Medulla oblongata (tissue), 1 donor: ENCODE data around the gene FBN2.
"Not testable (repeated sequence)": the region's sequence is repeated elsewhere in the genome, so short reads cannot be mapped to it uniquely, and the experiment has no call there.

Experiments used
- DNase-seq: peaks from one replicate; pipeline ENCODE4 v3.0.0-alpha.2; 2015; ENCODE audit errors: extremely low spot score

FBN2 gene

GRCh38 chr5:128478386-128479368 is 59.4 kb downstream of the FBN2 start:
- no peak for DNase-seq

- DNase-seq: no peak
These were observed 60.1 kb downstream of the FBN2 start for GRCh38 chr5:128477944-128478343.

GRCh38 chr5:128475693-128476092 is 62.4 kb downstream of the FBN2 start:
- DNase-seq: no peak

DNA sequence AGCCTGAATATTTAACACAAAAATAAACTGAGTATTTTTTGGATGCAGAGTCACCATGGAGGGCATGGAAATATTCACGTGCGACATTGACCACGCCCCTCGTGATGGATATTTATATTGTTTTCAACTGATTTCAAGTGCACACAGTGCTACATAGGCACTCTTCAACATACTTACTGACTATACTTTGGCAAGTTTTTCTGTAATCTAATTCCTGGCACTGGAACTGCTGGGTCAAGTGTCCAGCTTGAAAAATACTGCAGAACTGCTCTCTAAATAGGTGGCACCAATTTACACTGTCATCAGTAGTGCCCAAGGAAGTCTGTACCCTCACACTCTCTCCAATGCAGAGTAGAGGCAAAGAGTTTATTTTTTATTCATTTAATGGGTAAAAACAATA is 65.1 kb downstream of the FBN2 start:
- DNase-seq: no peak

DNA sequence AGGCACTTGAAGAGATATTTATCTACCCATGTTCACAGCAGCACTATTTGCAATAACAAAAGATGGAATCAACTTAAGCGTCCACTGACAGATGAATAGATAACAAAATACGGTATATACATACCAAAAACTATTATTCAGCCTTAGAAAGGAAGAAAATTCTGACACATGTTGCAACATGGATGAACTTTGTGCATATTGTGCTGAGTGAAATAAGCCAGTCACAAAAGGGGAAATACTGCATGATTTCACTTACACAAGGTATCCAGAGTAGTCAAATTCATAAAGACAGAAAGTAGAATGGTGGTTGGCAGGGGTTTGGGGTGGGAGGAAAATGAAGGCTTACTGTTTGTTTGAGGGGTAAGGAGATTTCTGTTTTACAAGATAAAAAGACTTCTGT is 66.0 kb downstream of the FBN2 start:
- DNase-seq: no peak

- DNase-seq: no peak
These were observed 67.4 kb downstream of the FBN2 start for GRCh38 chr5:128470663-128471062.

DNA sequence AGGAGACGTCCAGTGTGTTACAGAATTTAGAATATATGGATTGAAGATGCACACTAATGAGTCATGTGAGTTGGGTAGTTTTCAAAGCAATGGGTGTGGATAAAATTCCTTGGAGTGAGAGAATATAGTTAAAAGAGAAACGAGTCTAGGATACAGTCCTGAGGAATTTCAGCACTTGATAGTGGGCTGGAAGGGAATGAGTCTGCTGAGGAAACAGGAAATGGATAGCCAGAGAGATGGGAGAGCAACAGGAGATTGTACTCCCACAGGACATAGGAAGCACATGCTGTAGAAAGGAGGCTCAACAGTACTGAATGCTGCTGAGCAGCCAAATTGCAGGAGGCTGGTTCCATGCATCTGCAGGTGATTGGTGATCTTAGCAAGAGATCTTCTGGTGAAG is 68.1 kb downstream of the FBN2 start:
- no peak for DNase-seq

DNA sequence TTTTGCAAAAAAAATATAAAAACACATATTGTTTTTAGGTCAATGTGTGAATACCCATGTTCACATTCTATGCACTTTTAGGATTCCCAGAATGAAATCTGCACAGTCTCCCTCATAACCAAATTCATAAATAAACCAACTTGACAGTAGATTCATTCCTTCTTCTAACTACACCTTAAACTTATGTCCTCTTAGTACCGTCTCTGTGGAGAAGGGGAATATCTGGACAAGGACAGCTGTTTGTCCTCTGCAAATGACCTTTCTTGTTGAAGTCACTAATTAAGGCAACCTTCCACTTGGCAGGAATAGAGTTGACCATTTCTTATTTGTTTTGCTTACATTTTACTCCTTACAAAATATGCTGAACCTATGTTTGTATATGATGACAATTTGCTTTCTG is 71.1 kb downstream of the FBN2 start:
- no peak for DNase-seq

GRCh38 chr5:128466554-128466953 is 71.5 kb downstream of the FBN2 start:
- DNase-seq: no peak

GRCh38 chr5:128464596-128464995 is 73.4 kb downstream of the FBN2 start:
- DNase-seq: no peak

DNA sequence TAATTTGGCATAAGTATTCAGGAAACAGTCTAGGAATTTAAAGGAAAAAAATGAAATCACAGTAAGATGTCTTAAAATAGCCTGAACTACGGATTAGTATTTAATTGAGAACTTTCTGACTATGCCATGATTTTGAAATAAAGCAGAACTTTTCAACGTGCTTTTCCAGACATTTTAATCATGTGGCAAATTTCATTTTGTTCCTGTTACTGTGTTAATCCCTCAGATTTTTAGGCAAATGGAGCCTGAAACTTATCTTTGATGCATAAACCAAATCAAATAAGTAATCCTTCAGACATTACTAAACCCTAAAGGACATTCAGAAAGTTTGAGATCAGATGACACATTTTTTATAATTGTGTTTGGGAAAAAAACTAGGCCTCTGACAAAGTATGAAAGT is 75.7 kb downstream of the FBN2 start:
- DNase-seq: no peak

DNA sequence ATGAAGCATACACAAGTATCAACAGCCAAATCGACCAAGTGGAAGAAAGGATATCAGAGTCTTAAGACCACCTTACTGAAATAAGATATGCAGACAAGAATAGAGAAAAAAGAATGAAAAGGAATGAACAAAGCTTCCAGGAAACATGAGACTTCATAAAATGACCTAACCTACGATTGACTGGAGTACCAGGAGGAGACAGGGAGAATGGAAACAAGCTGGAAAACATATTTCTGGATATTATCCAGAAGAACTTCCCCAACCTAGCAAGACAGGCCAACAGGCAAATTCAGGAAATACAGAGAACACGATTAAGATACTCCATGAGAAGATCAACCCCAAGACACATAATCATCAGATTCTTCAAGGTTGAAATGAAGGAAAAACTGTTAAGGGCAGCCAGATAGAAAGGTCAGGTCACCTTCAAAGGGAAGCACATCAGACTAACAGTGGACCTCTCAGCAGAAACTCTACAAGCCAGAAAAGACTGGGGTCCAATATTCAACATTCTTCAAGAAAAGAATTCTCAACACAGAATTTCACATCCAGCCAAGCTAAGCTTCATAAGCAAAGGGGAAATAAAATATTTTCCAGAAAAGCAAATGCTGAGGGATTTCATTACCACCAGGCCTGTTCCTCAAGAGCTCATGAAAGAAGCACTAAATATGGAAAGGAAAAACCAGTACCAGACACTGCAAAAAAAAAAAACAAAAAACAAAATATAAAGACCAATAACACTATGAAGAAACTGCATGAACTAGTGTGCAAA is 80.7 kb downstream of the FBN2 start:
- not testable (repeated sequence) for DNase-seq

GRCh38 chr5:128455841-128456361 is 82.1 kb downstream of the FBN2 start:
- no peak for DNase-seq

- DNase-seq: no peak
These were observed 84.9 kb downstream of the FBN2 start for GRCh38 chr5:128453121-128453520.

GRCh38 chr5:128447224-128447623 is 90.8 kb downstream of the FBN2 start:
- DNase-seq: not testable (repeated sequence)

DNA sequence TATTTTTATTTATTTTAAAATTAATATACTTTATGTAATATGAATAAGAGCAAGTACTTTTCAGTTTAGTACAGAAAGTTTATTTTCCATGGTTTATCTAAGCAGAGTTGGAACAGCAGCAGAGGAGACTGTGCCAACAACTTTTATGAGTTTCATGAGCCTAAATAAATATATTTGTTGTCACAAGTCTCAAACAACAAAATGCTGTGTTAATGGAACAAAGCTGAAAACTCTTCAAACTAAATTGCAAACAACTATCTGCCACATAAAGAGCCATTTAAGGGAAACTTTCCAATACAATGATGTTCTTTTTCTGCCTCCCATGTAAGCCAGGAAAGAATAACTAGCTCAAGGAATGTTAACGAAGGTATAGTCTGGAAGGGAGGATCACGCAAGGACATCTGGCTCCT is 96.1 kb downstream of the FBN2 start:
- DNase-seq: no peak

- DNase-seq: no peak
These were observed 96.9 kb downstream of the FBN2 start for GRCh38 chr5:128441165-128441564.

GRCh38 chr5:128436749-128437188 is 101.3 kb downstream of the FBN2 start:
- DNase-seq: no peak

DNA sequence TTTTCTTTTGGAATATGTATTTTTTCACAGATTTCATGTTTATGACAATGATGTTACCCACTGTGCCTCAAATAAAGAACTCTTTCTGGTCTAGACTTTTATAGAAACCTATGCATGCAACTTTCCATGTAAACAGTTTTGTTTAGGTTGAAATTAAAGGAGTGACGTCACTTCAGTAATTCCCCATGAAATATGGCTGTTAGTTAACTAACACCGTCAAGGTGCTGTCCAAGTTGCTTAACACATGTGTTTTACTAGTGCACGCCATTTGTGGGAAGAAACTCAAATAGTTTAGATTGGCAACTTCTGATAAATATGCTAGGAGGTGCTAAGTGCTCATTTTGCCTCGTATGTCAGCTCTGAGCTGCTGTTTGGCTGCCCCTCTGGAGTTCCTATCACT is 102.2 kb downstream of the FBN2 start:
- no peak for DNase-seq

DNA sequence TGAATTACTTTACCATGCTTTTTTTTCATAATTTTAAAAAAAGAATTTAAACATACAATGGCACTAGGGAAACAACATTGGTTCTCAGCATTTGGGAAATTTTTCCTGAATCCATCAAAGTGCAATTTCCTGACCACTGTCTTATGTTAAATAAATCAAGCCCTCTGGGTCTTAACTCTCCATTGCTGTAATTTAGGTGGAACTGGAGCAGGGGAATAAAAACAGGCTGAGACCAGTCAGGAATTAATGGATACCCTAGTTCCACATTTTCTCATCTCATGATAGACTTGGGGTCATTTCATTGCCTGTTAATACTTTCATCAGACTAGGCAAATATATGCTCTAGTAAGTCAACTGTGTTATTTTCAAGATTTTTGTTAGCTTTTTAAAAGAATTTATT is 103.1 kb downstream of the FBN2 start:
- no peak for DNase-seq

DNA sequence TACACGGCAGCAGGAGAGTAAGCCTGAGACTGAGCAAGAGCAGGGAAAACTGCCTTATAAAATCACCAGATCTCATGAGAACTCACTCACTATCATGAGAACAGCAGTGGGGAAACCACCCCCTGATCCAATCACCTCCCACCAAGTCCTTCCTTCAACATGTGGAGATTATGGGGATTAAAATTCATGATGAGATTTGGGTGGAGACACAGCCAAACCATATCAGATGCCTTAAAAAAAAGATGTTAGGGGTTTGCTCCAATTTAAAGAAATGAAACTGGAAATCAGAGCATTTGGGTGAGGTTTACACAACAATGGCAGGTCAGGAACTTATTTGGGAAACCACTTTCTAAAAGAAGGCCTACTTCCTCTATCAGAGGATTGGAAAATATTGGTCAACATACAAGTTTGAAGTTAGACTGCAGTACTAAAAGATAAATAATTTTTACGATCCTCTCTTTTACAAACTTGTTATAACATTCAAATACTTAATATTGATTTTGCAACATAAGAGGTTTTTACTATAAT is 105.1 kb downstream of the FBN2 start:
- DNase-seq: no peak

GRCh38 chr5:128427921-128428320 is 110.1 kb downstream of the FBN2 start:
- no peak for DNase-seq
